ENCODE measurements around the gene SH3RF3. TPM values are rescaled to one million over a fixed set of nuclear protein-coding genes. Genes with fewer than 3 reads are reported as not detected.

Gene SH3RF3
- total and polyA plus RNA-seq, 10 of the 15 experiments (the other 5 are each of a cell fraction or from before 2014, with no cell fraction given) = 0.08 to 8.8 (median 2.3) TPM

GRCh38 chr2:109160714-109161440, 31.9 kb downstream of the SH3RF3 start:
- FAIRE-seq = no peak
- ChIA-PET SMC1A (ENCODE audit: uncharacterized antibody, unreplicated experiment) (interaction anchor here (0.6 to 0.8 kb wide), 2 partner anchors 9 to 138 kb away, joined by 3 to 4 read pairs; no protein-coding TSS in a partner anchor), POLR2A (interaction anchor here (1.4 kb wide), 1 partner anchor 36 kb away, joined by 3 read pairs; no protein-coding TSS in a partner anchor), RAD21 (ENCODE audit: unreplicated experiment) (no interaction called here), CTCF (no interaction called here)
- H3K4me3 ChIP-seq = no peak overlapping the region
- no peak overlapping the region for H3K9ac ChIP-seq (ENCODE audit: control insufficient read depth, insufficient read depth, low read length)
- no peaks in the 10 kb centered on the region for H3K4me1 ChIP-seq (ENCODE audit: control insufficient read depth, insufficient read depth, low read length)
- no peaks in the 10 kb centered on the region for H3K27me3 ChIP-seq (replicated peaks in 1 of 2; ENCODE audit: control insufficient read depth in 2 of 2, insufficient read depth in 2 of 2, low read length in 1 of 2)
- intact Hi-C loops (cut with micrococcal nuclease; ENCODE audit: unreplicated experiment) = no loop called here
- no peak overlapping the region for H3K27ac ChIP-seq (ENCODE audit: control insufficient read depth, insufficient read depth)
- no peaks in the 10 kb centered on the region for H3K9me3 ChIP-seq (replicated peaks; ENCODE audit: control insufficient read depth, insufficient read depth, low read length)
- no peak overlapping the region for H3K4me2 ChIP-seq (ENCODE audit: control insufficient read depth, insufficient read depth)
- no peaks in the 10 kb centered on the region for H4K20me1 ChIP-seq (ENCODE audit: control insufficient read depth, insufficient read depth)
- WGBS (ENCODE audit: insufficient coverage, insufficient replicate concordance, low lambda C conversion rate, missing lambda C conversion rate) = 33% methylated on average over 8 of the region's 8 CpGs
- no TSS peak for BruUV-seq (replicated peaks)
- no peak; the same call in 2 of the 3 replicates for ATAC-seq
- no peak overlapping the region for H2AFZ ChIP-seq (ENCODE audit: control insufficient read depth, low read depth, low read length)
- in situ Hi-C loops (cut with MboI) = no loop called here
- no peaks in the 10 kb centered on the region for H3K36me3 ChIP-seq (ENCODE audit: control insufficient read depth in 2 of 2, insufficient read depth in 2 of 2, low read length in 1 of 2)
- no peak for DNase-seq (ENCODE audit: low read depth, low spot score)
- no peaks in the 10 kb centered on the region for H3K79me2 ChIP-seq (ENCODE audit: control insufficient read depth, insufficient read depth, low read length)
- no peak for TF ChIP-seq IKZF1 (conservative IDR thresholded peaks at IDR 0.05)
- TF ChIP-seq, protein P1, sequence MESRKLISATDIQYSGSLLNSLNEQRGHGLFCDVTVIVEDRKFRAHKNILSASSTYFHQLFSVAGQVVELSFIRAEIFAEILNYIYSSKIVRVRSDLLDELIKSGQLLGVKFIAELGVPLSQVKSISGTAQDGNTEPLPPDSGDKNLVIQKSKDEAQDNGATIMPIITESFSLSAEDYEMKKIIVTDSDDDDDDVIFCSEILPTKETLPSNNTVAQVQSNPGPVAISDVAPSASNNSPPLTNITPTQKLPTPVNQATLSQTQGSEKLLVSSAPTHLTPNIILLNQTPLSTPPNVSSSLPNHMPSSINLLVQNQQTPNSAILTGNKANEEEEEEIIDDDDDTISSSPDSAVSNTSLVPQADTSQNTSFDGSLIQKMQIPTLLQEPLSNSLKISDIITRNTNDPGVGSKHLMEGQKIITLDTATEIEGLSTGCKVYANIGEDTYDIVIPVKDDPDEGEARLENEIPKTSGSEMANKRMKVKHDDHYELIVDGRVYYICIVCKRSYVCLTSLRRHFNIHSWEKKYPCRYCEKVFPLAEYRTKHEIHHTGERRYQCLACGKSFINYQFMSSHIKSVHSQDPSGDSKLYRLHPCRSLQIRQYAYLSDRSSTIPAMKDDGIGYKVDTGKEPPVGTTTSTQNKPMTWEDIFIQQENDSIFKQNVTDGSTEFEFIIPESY (IDR thresholded peaks at IDR 0.05) = no peak
- no peak for TF ChIP-seq TBL1XR1 (IDR thresholded peaks at IDR 0.05; ENCODE audit: low read depth, low read length)
- TF ChIP-seq, protein P2, sequence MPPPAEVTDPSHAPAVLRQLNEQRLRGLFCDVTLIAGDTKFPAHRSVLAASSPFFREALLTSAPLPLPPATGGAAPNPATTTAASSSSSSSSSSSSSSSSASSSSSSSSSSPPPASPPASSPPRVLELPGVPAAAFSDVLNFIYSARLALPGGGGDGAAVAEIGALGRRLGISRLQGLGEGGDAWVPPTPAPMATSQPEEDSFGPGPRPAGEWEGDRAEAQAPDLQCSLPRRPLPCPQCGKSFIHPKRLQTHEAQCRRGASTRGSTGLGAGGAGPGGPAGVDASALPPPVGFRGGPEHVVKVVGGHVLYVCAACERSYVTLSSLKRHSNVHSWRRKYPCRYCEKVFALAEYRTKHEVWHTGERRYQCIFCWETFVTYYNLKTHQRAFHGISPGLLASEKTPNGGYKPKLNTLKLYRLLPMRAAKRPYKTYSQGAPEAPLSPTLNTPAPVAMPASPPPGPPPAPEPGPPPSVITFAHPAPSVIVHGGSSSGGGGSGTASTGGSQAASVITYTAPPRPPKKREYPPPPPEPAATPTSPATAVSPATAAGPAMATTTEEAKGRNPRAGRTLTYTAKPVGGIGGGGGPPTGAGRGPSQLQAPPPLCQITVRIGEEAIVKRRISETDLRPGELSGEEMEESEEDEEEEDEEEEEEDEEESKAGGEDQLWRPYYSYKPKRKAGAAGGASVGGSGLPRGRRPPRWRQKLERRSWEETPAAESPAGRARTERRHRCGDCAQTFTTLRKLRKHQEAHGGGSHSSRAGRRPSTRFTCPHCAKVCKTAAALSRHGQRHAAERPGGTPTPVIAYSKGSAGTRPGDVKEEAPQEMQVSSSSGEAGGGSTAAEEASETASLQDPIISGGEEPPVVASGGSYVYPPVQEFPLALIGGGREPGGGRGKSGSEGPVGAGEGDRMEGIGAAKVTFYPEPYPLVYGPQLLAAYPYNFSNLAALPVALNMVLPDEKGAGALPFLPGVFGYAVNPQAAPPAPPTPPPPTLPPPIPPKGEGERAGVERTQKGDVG (CRISPR knock-in tag; IDR thresholded peaks at IDR 0.05) = no peak
- TF ChIP-seq CUX1 (IDR thresholded peaks at IDR 0.05; ENCODE audit: insufficient replicate concordance, low read depth, low read length) = no peak
- TF ChIP-seq, protein P3, sequence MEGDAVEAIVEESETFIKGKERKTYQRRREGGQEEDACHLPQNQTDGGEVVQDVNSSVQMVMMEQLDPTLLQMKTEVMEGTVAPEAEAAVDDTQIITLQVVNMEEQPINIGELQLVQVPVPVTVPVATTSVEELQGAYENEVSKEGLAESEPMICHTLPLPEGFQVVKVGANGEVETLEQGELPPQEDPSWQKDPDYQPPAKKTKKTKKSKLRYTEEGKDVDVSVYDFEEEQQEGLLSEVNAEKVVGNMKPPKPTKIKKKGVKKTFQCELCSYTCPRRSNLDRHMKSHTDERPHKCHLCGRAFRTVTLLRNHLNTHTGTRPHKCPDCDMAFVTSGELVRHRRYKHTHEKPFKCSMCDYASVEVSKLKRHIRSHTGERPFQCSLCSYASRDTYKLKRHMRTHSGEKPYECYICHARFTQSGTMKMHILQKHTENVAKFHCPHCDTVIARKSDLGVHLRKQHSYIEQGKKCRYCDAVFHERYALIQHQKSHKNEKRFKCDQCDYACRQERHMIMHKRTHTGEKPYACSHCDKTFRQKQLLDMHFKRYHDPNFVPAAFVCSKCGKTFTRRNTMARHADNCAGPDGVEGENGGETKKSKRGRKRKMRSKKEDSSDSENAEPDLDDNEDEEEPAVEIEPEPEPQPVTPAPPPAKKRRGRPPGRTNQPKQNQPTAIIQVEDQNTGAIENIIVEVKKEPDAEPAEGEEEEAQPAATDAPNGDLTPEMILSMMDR (IDR thresholded peaks at IDR 0.05 in 2 of 3, conservative IDR thresholded peaks at IDR 0.05 in 1 of 3; ENCODE audit: control insufficient read depth in 2 of 3, extremely low read depth in 1 of 3, insufficient read depth in 1 of 3, low read depth in 3 of 3, low read length in 3 of 3) = no peak
- no peak for TF ChIP-seq MEF2A (IDR thresholded peaks at IDR 0.05; ENCODE audit: insufficient read depth, low read depth, low read length)
- no peak for TF ChIP-seq ZZZ3 (IDR thresholded peaks at IDR 0.05; ENCODE audit: control insufficient read depth, insufficient read length, low read depth)

Measured in GM12878 (cell line).